Stimulated activated CD4-positive, alpha-beta T cell treated with anti-CD3 and anti-CD28 coated beads, Interleukin-2, amount 100 ng/mL, for 24 hours (primary cell): ENCODE measurements around the gene SOX5.

Experiments used
- DNase-seq, 2 donors: peaks; one replicate each; pipeline ENCODE4 v3.0.0-alpha.2; 2020

Gene SOX5

DNA sequence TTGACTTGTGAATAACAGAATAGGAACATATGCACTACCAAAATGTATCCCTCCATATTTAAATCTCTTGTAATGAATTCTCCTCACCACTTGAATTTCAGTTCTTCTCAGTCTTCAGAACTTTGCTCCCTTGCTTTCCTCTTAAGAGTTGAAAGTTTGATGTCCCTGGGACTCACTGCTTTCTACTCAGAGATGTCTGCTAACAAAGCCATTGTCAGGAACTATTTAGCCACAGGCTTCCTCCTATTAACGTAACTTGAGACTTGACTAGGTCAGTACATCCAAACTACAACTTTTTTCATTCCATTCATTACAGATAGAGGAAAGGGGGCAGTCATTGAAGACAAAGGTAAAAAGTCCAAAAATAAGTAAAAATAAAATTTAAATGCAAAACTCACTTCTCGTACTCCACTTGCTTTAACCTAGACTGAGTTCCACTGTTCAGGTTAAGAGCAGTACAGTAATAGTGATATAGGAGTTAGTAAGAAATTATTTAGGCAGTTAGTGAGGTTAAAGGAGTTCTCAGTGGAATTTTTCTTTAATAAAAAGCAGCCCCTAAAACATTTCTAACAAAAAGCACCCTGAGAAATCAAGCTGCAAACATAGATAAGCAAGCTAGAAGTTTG is 364.2 kb downstream of the SOX5 start:
- DNase-seq: no peak

DNA sequence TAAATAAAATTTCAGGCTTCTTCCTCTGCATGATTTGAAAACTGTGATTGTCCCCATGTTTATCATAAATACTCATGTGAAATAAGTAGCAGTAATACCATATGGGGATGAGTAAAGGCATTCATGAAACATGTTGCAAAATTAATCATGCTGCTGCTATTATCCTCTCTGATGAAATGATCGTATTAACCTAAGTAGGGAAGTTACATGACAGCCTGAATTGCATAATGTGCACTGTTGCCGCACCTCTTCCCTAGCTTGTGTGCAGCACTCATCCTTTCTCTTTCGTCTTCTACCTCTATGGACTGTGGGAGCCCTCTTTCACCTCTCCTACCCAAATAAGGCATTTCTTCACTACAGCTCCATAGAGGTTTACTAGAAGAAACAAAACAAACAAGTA is 367.6 kb downstream of the SOX5 start:
- DNase-seq: no peak

DNA sequence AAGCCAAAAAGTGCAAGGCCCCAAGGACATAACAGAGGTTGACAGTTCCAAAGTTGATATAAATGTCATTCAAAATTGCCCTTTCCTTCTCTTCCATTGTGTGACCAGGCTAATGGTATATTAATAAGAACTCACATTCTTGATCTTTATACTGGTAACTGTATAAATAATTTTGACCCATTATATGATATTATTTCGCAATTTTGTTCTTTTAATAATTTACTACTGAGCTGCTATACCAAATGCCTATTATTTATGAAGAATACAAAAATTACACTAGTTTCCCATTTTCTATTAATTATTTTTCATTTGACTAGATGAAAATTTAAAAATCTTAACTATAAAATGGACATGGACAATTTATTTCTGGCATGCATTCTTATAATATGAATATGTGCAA is 370.2 kb downstream of the SOX5 start:
- no peak for DNase-seq

DNA sequence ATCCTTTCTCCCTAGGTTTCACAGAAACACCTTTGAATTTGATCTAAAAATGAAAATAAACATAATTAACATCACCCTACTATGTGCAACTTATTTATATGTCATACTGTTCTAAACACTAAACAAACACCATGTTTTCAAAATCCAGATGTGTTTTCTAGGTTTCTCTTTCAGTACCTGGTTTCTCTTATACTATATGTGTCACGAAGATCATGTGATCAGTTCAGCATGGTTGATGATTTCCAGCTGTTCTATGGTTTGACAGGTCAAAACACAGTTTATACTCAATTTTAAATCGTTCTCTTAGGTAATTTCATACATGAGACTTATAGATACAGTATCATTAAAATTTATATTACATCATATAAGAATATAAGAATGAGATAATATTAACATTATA is 373.1 kb downstream of the SOX5 start:
- no peak for DNase-seq

GRCh38 chr12:23569356-23569755 is 380.1 kb downstream of the SOX5 start:
- DNase-seq: no peak

GRCh38 chr12:23566133-23566532 is 383.3 kb downstream of the SOX5 start:
- no peak for DNase-seq

GRCh38 chr12:23564451-23565152 is 384.9 kb downstream of the SOX5 start:
- no peak for DNase-seq

DNA sequence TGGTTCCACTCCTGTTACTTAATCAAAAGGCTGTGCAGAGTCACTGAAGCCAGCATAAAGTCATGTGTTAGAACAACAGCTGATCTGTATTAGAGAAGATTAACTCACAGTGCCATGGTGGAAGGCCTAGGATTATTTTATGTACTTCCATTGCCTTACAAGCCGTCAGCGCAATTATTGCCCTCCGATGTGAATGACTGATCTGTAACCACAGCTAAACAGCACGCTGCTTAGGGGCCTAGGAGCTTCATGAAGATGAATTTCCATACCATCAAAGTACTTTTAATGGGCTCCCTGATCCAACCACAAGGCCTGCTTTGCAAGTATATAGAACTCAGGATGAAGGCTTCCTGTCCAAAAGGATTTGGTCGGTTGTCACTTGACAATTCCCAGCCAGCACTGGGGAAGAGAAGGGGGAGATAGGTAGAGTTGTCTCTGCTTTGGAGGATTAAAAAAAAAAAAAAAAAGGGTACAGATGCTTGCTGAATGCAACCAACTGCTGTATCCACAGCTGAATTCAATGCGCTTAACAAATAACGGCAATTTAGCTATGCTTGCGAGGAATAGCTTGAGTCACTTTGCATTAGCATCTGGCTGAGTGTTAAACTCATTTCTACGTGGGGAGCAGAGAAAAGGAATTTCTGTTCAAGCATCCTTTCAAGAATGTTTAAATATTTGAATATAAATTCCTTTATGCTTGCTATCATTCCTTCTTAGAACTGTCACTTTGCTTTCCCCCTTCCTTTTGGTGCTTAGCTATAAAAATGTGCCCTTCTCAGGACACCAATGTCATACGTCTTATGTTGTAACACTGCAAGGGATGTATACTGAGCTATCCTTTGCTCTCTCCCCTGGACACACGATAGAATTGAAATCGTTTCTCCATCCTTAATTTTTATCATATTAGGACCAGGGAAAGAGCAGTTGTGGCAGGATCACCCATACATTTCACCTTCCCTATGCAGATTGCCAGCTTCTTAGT is 387.8 kb downstream of the SOX5 start:
- no peak for DNase-seq

- no peak for DNase-seq
Measured at GRCh38 chr12:23560611-23561010, 388.9 kb downstream of the SOX5 start.

DNA sequence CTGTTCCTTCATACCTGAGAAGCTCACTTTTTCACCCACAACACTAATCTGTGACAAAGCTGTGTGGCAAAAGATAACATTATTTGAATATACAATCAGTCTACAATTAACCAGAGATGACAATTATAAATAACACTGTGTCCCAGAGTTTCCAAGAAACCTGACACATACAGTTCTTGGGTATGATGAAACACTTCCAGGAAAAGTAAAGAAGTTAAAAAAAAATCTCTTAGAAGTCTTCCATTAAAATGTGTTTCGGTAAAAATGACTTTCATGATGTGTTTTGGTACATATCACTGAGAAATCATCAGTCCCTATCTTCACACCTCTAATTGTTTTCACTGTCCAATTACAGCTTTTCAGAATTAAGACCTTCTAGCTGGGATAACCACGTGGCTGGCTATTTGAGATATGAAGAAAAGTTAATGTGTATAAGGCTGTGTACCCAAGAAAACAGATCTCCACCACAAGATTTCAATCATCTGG is 390.2 kb downstream of the SOX5 start:
- no peak for DNase-seq

GRCh38 chr12:23556661-23557060 is 392.8 kb downstream of the SOX5 start:
- no peak for DNase-seq

- no peak for DNase-seq
Measured at GRCh38 chr12:23555825-23556207, 393.7 kb downstream of the SOX5 start.

- DNase-seq: no peak
Measured at GRCh38 chr12:23555180-23555824, 394.2 kb downstream of the SOX5 start.

DNA sequence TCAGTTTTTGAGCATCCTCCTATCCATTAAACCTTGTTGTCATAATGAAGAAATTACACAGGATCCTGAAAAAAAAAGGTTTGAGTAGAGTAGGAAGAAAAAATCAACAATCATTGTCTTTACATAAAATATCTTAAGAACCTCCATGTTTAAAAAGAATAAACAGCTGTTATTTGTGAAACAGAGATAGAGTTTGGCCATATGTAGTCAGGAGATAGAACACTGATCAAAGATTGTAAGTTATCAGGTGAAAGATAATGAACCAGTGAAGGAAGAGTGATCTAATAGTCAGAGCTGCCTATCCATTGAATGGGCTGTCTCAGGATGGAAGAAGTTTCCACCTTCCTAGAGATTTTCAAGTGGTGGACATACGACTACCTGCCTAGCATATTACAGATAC is 397.1 kb downstream of the SOX5 start:
- no peak for DNase-seq

DNA sequence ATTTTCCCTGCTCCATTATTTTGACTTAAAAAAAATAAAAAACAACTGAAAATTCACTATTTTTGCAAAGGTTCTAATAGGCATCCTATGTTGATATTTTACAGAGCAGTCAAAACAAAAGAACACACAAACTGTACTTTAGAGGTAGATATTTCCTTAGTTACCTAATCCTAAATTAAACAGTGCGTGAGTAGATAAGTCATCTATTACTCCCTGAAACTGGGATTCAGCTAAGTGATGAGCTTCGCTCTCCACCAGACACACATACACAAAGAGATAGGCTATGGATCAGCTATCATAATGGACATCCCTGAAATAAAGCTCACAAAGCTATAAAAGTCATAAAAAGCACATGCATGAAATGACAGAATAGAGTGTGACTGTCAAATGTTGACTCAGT is 398.7 kb downstream of the SOX5 start:
- DNase-seq: no peak

DNA sequence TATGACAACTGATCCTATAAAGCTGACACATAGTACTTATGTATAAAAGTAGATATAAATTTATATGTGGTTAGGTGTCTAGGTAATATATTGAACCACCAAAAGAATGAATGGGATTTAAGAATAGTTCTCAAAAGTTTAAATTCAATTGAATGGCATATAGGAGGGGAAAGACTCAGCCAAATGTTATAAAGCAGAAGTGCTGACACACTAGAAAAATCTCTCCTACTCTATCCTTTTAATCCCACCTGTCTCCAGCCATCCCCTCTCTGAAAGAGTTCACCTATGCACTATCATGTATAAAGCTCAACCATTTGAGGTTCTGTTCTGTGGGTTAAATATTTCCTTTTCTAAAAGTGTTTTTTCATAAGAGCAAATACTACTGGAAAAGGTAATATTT is 400.7 kb downstream of the SOX5 start:
- DNase-seq: no peak

- DNase-seq: no peak
Measured at GRCh38 chr12:23546756-23547155, 402.7 kb downstream of the SOX5 start.

GRCh38 chr12:23543767-23544166 is 405.7 kb downstream of the SOX5 start:
- no peak for DNase-seq

GRCh38 chr12:23542187-23542586 is 407.3 kb downstream of the SOX5 start:
- DNase-seq: no peak

- DNase-seq: no peak
Measured at GRCh38 chr12:23540572-23540971, 408.9 kb downstream of the SOX5 start.

GRCh38 chr12:23536293-23536692 is 413.2 kb downstream of the SOX5 start:
- no peak for DNase-seq

GRCh38 chr12:23535441-23535840 is 414.0 kb downstream of the SOX5 start:
- DNase-seq: no peak

DNA sequence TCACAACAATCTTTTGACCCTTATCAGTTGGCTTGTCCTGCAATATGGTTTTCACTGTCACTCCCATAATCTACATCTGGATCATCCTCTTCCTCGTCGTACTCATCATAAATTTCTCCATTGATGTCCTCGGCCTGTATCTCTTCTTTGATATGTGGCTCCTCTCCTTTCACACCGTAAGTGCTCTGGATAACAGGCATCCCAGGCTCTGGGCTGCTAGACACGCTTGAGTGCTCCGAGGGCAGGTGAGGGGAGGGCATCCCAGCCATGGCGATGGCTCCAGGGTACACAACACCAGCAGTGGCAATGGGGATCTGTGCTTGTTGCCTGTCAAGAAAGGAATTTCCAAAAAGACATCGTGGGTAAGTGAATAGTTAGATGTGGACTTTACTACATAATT is 415.3 kb downstream of the SOX5 start:
- no peak for DNase-seq
